Hepatocyte (in vitro differentiated cells): Measurements from ENCODE around the gene CBLIF.
"Not testable (repeated sequence)": the region's sequence is repeated elsewhere in the genome, so short reads cannot be mapped to it uniquely, and the experiment has no call there.

Source experiments
- CTCF ChIP-seq: fragments of 200-600 bp; sonication (generic); IDR thresholded peaks from 2 replicates; pipeline ENCODE4 v1.5.1; 2016; ENCODE audit warnings: antibody characterized with exemption, mild to moderate bottlenecking; ENCODE audit not compliant: poor library complexity
- EZH2 ChIP-seq: fragments of 200-600 bp; sonication (generic); IDR thresholded peaks from 2 replicates; pipeline ENCODE4 v1.6.1; 2016; ENCODE audit warnings: antibody characterized with exemption, mild to moderate bottlenecking, borderline replicate concordance
- EZH2phosphoT487 ChIP-seq: fragments of 200-600 bp; sonication (generic); IDR thresholded peaks from one replicate; pipeline ENCODE4 v1.6.1; 2018; ENCODE audit warnings: antibody characterized with exemption, mild to moderate bottlenecking, low read depth, moderate library complexity; ENCODE audit not compliant: unreplicated experiment, severe bottlenecking

- not testable (repeated sequence) for TF ChIP-seq EZH2, CTCF, EZH2phosphoT487
Observed at GRCh38 chr11:59887156-59887555, 41.9 kb upstream of the CBLIF start.
